Epithelial cell of proximal tubule (primary cell): Measurements from ENCODE around the gene CD37. TPM values are rescaled to one million over a fixed set of nuclear protein-coding genes. Genes with fewer than 3 reads are reported as not detected.
"Not testable (repeated sequence)": the region's sequence is repeated elsewhere in the genome, so short reads cannot be mapped to it uniquely, and the experiment has no call there.

Source experiments
- DNase-seq: peaks from one replicate; pipeline ENCODE4 v3.0.0-alpha.2; 2011; ENCODE audit warnings: low read depth
- H3K4me3 ChIP-seq: 2 replicates; pipeline ENCODE4 v1.5.1; 2011; ENCODE audit warnings: low read depth, mild to moderate bottlenecking, low read length
- CTCF ChIP-seq: conservative IDR thresholded peaks from 2 replicates; pipeline ENCODE4 v1.5.1; 2012; ENCODE audit warnings: low read depth, mild to moderate bottlenecking, low read length
- total RNA-seq: library from RNA; depleted of rRNA; stranded (reverse); fragments of >200 nt; gene quantifications from 2 replicates; pipeline ENCODE4 v1.2.3, GENCODE V29; 2015

CD37 gene, protein sequence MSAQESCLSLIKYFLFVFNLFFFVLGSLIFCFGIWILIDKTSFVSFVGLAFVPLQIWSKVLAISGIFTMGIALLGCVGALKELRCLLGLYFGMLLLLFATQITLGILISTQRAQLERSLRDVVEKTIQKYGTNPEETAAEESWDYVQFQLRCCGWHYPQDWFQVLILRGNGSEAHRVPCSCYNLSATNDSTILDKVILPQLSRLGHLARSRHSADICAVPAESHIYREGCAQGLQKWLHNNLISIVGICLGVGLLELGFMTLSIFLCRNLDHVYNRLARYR
- total RNA-seq = not detected in 2 replicates

GRCh38 chr19:49335071-49335783 lies at the start of gene CD37:
CD37 (plus strand) TSS chr19:49335406; CDS start chr19:49335541, 135 bp downstream.
- no peak for DNase-seq
- no peak for TF ChIP-seq CTCF
- H3K4me3 ChIP-seq = no peak within 1 kb of the TSS

- DNase-seq = no peak
- TF ChIP-seq CTCF = no peak
- no peak overlapping the region for H3K4me3 ChIP-seq
Measured at GRCh38 chr19:49287141-49287770, 48.0 kb upstream of the CD37 start.

GRCh38 chr19:49288205-49288604 lies 47.0 kb upstream of the CD37 start:
- DNase-seq, H3K4me3 ChIP-seq: not testable (repeated sequence)

DNA sequence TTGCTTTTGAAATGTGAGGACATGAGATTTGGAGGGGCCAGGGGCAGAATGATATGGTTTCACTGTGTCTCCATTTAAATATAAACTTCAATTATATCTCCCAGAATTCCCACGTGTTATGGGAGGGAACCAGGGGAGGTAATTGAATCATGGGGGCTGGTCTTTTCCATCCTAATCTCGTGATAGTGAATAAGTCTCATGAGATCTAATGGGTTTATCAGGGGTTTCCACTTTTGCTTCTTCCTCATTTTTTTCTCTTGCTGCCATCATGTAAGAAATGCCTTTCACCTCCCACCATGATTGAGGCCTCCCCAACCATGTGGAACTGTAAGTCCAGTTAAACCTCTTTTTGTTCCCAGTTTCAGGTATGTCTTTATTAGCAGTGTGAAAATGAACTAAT lies 45.9 kb upstream of the CD37 start:
- DNase-seq, H3K4me3 ChIP-seq: not testable (repeated sequence)

DNA sequence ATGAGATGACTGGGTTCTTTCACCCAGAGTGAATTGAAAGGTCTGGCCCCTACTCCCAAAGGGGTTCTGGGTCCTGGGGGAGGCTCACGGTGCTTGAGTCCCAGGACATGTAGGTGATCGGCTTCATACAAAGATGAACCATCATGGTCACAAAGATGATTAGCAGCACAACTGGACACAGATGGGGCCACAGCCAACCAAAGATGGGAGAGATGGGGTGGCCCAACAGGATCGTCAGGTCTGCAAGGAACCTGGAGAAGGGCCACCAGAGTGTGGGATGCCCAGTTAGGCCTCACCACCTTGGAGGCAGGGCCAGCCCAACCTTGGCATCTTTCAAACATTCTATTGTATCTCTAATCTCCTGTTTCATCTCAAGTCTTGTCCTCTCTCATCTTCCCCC lies 44.7 kb upstream of the CD37 start:
- H3K4me3 ChIP-seq = no peak overlapping the region
- DNase-seq = no peak
- no peak for TF ChIP-seq CTCF

DNA sequence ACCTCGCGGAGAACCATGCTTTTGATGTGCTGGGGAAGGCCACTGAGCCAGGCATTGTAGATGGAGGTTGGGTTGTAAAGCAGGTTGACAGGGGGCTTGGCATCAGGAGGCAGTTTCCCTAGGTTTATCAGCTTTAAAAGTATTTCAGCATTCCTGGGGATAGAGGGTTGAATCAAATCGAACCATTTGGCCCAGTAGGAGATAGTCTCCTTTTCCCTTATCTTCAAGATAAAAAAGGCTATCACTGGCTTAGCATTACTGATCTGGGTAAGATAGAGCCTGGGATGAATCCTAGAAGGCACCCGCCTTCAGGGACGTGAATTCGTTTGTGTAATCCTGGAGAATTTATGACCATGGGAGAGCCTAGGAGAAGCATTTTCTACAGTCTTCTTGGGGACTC lies 40.8 kb upstream of the CD37 start:
- TF ChIP-seq CTCF = no peak
- DNase-seq = no peak
- no peak overlapping the region for H3K4me3 ChIP-seq

DNA sequence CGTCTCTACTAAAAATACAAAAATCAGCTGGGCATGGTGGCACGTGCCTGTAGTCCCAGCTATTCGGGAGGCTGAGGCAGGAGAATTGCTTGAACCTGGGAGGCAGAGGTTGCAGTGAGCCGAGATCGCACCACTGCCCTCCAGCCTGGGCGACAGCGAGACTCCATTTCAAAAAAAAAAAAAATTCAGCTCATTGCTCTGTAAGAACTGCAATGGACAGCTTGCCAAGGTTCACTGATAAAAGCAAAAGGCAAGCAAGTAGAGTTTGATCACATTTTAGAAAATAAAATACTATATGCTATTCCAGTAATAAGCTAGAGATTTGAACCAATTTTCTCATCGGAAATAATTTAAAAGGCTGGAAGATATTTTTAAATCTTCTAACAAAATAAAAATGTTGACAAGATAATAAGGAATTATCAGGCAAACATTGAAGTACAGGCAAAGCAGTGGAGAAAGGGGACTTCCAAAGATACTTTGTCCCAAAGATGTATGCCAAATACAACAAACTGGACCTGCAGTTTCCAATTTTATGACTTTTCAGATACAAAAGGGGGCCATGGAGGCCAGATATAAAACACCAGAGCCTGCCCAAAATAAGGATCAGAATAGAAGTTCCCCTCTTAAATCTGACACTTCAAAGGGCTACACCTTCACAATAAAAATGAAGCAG lies 39.9 kb upstream of the CD37 start:
- no peak overlapping the region for H3K4me3 ChIP-seq
- DNase-seq = no peak
- TF ChIP-seq CTCF = no peak
